Measurements from ENCODE around the gene RASGRP1.

DNA sequence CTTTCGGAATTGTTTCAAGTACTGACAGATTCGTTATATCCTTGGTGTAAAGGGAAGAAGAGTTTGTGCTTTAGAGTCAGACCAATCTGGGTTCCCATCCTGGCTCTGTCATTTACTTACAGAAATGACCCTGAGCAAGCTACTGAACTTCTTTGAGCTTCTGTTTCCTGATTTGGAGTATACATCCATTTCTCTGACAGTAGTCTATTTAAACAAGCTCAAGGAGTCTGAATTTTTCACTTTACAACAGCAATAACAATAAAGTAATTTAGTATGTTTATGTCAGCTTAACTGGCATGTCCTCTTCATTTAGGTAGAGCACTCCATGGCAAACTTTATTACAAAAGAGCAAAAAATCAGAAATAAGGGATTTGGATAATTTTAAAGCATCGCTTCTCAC lies 82.9 kb downstream of the RASGRP1 start:
- TF ChIP-seq FOXM1 (IDR thresholded peaks at IDR 0.05; ENCODE audit: borderline replicate concordance) (no peak), FOXA1 (IDR thresholded peaks at IDR 0.05) (no peak), BHLHE40 (IDR thresholded peaks at IDR 0.05; ENCODE audit: borderline replicate concordance) (no peak), SUZ12 (IDR thresholded peaks at IDR 0.05) (no peak), FOXK2 (IDR thresholded peaks at IDR 0.05) (no peak), ZNF384 (IDR thresholded peaks at IDR 0.05) (no peak), SP1 (IDR thresholded peaks at IDR 0.05) (no peak), ELF4 (IDR thresholded peaks at IDR 0.05) (no peak), LEF1 (IDR thresholded peaks at IDR 0.05; ENCODE audit: borderline replicate concordance) (no peak)
- TF ChIP-seq, protein P1, sequence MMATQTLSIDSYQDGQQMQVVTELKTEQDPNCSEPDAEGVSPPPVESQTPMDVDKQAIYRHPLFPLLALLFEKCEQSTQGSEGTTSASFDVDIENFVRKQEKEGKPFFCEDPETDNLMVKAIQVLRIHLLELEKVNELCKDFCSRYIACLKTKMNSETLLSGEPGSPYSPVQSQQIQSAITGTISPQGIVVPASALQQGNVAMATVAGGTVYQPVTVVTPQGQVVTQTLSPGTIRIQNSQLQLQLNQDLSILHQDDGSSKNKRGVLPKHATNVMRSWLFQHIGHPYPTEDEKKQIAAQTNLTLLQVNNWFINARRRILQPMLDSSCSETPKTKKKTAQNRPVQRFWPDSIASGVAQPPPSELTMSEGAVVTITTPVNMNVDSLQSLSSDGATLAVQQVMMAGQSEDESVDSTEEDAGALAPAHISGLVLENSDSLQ (IDR thresholded peaks at IDR 0.05), result no peak
